HG03064 (cell line): ENCODE results near the gene NMNAT1.
"Not testable (repeated sequence)": the region's sequence is repeated elsewhere in the genome, so short reads cannot be mapped to it uniquely, and the experiment has no call there.

Experiments
- ATAC-seq: cut with Tn5 transposase; IDR thresholded peaks from one replicate; pipeline ENCODE4 v1.9.1; 2021; ENCODE audit warnings: low read depth; ENCODE audit not compliant: unreplicated experiment

NMNAT1 gene

GRCh38 chr1:10007169-10007568 is 63.9 kb downstream of the NMNAT1 start:
- no peak for ATAC-seq

DNA sequence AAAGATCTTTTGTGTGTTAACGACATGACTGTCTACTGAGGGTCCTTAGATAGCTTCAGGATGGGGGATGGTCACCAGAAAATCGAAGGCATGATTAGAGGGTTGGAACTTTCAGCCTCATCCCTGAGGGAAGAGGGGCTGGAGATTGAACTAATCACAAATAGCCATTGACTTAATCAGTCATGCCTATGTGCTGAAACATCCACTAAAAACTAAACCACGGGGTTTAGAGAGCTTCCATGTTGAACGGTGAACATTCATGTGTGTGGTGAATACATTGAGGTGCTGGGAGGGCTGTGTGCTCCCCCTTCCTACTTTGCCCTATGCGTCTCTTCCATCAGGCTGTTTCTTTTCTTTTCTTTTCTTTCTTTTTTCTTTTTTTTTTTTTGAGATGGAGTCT is 70.7 kb downstream of the NMNAT1 start:
- no peak for ATAC-seq

DNA sequence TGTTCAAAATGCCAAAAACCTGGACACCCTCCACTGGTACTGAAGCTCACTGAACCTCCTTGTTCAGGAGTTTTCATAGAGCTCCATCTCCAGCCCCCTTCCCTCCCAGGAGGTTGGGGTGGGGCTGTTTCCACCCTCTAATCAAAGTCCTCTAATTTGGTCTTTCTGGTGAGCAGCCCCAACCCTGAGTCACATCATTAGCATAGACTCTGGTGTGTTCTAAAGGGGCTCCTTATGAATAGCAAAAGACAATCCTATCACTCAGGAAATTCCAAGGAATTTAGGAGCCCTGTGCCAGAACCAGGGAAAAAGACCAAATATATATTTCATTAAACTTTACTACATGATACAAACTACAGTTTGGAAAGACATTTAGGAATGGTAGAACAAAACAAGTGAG is 76.3 kb downstream of the NMNAT1 start:
- ATAC-seq = no peak

- ATAC-seq = no peak
These were observed 76.8 kb downstream of the NMNAT1 start for GRCh38 chr1:10020086-10020485.

GRCh38 chr1:10020678-10021077 is 77.4 kb downstream of the NMNAT1 start:
- ATAC-seq = not testable (repeated sequence)

GRCh38 chr1:10021992-10022391 is 78.7 kb downstream of the NMNAT1 start:
- ATAC-seq = not testable (repeated sequence)

DNA sequence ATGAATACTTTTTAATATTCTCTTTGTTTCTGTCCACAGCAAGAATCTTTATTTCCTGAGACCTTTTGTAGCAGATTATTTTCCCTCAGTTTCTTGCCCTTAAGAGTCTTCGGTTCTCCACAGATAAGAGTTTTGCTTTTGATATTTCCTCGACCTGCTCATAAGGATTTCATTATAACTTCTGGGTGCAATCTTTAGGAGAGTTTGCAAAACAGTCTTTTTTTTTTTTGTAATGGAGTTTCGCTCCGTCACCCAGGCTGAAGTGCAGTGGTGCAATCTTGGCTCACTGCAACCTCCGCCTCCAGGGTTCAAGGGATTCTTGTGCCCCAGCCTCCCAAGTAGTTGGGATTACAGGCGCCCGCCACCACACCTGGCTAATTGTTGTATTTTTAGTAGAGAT is 79.4 kb downstream of the NMNAT1 start:
- no peak for ATAC-seq

- no peak for ATAC-seq
These were observed 82.1 kb downstream of the NMNAT1 start for GRCh38 chr1:10025354-10025753.

DNA sequence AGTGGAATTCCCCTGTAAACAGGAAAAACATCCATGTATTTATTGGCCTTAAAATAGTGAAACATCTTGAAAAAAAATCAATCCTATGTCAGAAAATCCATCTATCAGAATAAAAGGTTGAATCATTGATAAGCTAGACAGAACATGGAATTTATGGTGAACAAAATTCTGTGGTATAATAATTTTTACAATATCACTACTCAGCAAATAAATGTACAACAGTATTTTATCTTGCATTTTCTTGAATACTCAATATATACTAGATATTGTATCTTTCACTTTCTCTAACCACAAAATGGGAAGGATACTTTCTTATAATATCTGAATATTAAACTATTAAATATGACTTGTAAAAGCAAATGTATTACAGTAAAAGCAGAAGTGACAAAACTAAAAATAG is 83.8 kb downstream of the NMNAT1 start:
- no peak for ATAC-seq

DNA sequence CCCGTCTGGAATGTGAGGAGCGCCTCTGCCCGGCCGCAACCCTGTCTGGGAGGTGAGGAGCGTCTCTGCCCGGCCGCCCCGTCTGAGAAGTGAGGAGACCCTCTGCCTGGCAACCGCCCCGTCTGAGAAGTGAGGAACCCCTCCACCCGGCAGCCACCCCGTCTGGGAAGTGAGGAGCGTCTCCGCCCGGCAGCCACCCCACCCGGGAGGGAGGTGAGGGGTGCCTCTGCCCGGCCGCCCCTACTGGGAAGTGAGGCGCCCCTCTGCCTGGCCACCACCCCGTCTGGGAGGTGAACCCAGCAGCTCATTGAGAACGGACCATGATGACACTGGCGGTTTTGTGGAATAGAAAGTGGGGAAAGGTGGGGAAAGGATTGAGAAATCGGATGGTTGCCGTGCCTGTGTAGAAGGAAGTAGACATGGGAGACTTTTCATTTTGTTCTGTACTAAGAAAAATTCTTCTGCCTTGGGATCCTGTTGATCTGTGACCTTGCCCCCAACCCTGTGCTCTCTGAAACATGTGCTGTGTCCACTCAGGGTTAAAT is 85.8 kb downstream of the NMNAT1 start:
- ATAC-seq = not testable (repeated sequence)

- ATAC-seq = no peak
These were observed 88.2 kb downstream of the NMNAT1 start for GRCh38 chr1:10031461-10031860.

DNA sequence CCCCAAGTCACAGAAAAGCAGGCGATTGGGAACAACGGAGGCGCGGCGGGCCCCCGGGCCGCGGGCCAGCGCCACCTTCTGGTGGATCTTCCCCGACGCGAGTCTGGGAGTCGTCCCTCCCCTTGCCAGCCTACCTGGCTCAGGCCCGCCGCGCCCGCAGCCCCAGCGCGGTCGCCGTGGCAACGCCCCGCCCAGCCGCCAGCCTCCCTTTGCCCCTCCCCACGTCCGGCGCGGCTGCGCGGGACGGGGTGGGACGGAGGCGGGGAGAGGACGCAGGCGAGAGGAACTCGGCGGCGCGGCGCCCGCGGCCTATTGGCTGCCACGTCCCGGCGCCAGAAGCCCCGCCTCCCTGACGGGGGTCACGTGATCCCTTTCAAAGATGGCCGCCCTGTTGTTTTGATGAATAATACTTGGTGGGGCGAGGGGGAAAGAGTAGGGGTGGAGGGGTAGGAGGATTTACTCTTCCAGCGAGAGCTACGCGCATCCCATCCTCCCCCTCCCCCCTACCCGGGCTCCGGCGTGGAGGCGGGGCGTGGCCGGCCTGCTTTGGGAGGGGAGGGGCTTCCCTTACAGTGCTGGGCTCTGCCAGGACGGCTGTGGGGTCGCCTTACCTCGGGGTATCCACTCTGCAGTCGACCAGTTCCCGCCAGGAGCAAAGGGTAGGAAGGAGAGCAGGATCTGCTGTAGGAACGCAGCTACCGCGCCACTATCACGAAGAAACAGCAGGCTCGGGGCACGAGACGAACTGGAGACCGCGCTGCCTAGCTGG is 89.5 kb downstream of the NMNAT1 start, which contains the start of gene UBE4B:
UBE4B (plus strand) TSS at position 369 of the 769 bp plus-strand sequence. CDS start 713 bp downstream, outside the sequence.
- ATAC-seq = peak; percentile 94

DNA sequence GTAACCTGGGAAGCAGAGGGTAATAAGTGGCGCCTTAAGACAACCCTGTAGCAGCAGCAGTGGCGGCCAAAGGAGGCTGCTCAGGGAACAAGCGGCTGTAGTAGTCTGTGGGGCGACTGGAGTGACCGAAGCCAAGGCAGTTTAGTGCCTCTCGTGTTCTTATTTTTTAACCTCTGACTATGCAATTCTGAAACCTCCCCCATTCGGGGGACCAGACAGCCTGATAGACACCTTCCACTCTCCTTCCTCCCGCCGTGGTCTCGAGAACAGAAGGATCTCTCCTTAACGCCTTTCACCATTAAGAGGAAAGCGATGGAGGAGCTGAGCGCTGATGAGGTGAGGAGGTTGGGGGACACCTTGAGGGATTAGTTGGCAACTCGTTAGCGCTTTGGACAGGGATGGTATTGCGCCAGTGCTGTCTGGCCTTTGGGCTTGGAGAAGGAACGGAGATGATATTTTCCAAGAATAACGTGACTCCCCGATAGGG is 90.1 kb downstream of the NMNAT1 start:
- ATAC-seq = peak; percentile 13
